HG03025 (cell line): Measurements from ENCODE around the gene SIDT1.

Experiments used
- ATAC-seq: cut with Tn5 transposase; IDR thresholded peaks from one replicate; pipeline ENCODE4 v1.9.1; 2021; ENCODE audit warnings: mild to moderate bottlenecking, moderate library complexity; ENCODE audit not compliant: unreplicated experiment, low FRiP score

The SIDT1 gene

DNA sequence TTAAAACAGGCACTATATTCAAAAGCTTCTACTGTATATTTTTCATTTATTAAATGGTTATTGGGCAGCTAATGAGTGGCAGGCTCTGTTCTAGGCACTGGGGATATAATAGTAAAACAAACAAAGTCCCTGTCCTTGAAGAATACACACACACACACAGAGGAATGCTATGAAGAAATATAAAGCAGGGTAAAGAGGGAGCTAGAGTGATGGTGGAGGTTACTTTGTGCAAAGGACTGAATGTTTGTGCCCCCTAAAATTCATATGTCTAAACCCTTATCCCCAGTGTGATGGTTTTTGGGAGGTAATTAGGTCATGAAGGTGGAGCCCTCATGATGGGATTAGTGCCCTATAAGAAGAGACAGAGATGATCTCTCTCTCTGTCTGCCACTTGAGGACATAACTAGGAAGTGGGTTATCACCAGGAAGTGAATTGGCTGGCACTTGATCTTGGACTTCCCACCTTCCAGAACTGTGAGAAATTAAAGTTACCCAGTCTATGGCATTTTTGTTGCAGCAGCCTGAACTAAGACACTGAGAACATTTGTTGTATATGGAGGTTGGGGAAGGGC lies 132.3 kb downstream of the SIDT1 start:
- ATAC-seq, result no peak

DNA sequence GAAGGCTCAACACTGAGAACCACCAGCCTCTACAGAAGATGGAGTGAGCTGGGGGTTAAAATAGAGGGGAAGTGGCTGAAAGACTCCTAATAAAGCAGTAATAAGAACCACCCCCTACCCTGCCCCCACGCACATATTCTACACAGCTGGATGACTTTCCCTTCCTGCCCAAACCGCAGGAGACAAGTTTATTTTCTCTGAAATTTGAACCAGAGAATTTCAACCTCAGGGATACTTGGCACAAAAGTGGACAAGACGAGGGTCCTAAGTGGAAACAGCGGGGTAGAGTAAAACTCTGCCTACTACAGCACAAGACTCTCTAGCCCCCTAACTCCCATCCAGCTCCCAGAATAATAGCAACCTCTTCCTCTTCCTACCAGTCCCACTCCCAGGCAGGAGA lies 135.7 kb downstream of the SIDT1 start:
- no peak for ATAC-seq

DNA sequence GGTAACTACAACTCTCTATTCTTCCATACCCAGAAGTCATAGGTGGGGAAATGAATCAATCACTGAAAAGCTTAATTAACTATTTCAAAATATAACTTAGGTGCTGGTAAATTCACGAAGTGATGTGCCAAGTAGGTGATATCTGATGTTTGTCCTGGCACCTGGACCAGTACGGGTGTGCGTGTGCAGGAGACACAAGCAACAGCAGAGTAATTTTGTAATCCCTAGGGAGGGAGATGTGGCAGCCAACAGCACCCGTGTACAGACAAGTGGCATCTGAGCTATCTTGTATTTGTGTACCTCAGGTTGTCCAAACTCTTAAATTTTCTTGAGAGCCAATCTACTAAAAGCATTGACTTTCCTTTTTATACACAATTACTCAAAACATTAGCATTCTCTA lies 141.2 kb downstream of the SIDT1 start:
- no peak for ATAC-seq

DNA sequence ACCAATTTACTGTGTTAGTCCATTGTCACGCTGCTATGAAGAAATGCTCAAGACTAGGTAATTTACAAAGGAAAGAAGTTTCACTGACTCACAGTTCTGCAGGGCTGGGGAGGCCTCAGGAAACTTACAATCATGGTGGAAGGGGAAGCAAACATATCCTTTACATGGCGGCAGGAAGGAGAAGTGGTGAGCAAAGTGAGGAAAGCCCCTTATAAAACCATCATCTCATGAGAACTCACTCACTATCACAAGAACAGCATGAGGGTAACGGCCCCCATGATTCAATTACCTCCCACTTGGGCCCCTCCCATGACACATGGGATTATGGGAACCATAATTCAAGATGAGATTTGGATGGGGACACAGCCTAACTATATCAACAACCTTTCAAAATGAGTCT lies 143.9 kb downstream of the SIDT1 start:
- ATAC-seq, result no peak

DNA sequence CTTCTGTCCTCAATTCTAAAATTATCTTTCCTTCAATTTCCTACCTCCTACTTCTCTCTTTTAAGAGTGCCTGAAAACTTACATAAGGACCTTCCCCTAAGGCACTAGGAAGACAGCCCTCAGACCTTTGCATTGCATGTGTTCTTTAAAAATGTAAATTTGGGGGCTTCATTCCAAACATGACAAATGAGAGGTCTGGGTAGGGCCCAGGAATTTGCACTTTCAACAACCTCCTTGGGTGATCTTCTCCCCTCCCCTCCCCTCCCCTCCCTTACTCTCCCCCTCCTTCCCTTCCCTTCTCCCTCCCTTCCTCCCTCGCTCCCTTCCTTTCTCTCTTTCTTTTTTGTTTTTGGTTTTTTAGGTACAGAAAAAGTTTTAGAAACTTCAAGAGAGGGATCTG lies 145.4 kb downstream of the SIDT1 start:
- ATAC-seq, result no peak

DNA sequence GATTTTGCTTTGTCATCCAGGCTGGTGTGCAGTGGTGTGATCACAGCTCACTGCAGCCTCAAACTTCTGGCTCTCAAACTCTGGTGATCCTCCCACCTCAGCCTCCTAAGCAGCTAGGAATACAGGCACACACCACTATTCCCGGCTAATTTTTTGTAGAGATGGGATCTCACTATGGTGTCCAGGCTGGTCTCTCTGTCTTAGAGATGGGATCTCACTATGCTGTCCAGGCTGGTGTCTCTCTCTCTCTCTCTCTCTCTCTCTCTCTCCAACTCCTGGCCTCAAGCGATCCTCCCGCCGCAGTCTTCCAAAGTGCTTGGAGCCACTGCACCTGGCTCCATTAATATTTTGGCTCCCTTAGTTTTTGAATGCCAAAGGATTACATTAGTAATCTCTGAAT lies 146.4 kb downstream of the SIDT1 start:
- no peak for ATAC-seq
